GM21717 (cell line): ENCODE data around the gene ITGA2B.
A peak's percentile ranks its signal among the peaks of the same experiment; 100 is the strongest.
"Not testable (repeated sequence)": the region's sequence is repeated elsewhere in the genome, so short reads cannot be mapped to it uniquely, and the experiment has no call there.

Experiments used
- ATAC-seq: cut with Tn5 transposase; IDR thresholded peaks from one replicate; pipeline ENCODE4 v1.9.1; 2021; ENCODE audit warnings: mild to moderate bottlenecking, moderate library complexity; ENCODE audit not compliant: unreplicated experiment

ITGA2B gene

GRCh38 chr17:44333371-44333770 lies 56.1 kb downstream of the ITGA2B start:
- no peak for ATAC-seq

GRCh38 chr17:44331249-44331760 lies 58.1 kb downstream of the ITGA2B start:
- no peak for ATAC-seq

- not testable (repeated sequence) for ATAC-seq
These were observed 59.2 kb downstream of the ITGA2B start for GRCh38 chr17:44330263-44330662.

GRCh38 chr17:44329516-44329915 lies 59.9 kb downstream of the ITGA2B start:
- not testable (repeated sequence) for ATAC-seq

GRCh38 chr17:44327715-44328449 lies 61.6 kb downstream of the ITGA2B start:
- no peak for ATAC-seq

- peak; percentile 35 for ATAC-seq
These were observed 62.5 kb downstream of the ITGA2B start for GRCh38 chr17:44326861-44327444.

GRCh38 chr17:44324571-44325275 lies 64.7 kb downstream of the ITGA2B start, which contains the start of gene SLC25A39:
Gene SLC25A39, minus strand, starts transcription at chr17:44324823. Its CDS starts 1,261 bp downstream, at chr17:44323562.
- ATAC-seq: peak; percentile 48

- ATAC-seq: no peak
These were observed 65.3 kb downstream of the ITGA2B start for GRCh38 chr17:44324092-44324570.

GRCh38 chr17:44323359-44324091 lies 65.9 kb downstream of the ITGA2B start:
- no peak for ATAC-seq

- no peak for ATAC-seq
These were observed 67.1 kb downstream of the ITGA2B start for GRCh38 chr17:44322236-44322895.
